Stimulated activated CD4-positive, alpha-beta T cell treated with anti-CD3 and anti-CD28 coated beads, Interleukin-15, amount 100 ng/mL, for 24 hours (primary cell): ENCODE data around the gene LIN7B.

Source experiments
- DNase-seq: peaks from one replicate; pipeline ENCODE4 v3.0.0-alpha.2; 2020

LIN7B gene, protein sequence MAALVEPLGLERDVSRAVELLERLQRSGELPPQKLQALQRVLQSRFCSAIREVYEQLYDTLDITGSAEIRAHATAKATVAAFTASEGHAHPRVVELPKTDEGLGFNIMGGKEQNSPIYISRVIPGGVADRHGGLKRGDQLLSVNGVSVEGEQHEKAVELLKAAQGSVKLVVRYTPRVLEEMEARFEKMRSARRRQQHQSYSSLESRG

DNA sequence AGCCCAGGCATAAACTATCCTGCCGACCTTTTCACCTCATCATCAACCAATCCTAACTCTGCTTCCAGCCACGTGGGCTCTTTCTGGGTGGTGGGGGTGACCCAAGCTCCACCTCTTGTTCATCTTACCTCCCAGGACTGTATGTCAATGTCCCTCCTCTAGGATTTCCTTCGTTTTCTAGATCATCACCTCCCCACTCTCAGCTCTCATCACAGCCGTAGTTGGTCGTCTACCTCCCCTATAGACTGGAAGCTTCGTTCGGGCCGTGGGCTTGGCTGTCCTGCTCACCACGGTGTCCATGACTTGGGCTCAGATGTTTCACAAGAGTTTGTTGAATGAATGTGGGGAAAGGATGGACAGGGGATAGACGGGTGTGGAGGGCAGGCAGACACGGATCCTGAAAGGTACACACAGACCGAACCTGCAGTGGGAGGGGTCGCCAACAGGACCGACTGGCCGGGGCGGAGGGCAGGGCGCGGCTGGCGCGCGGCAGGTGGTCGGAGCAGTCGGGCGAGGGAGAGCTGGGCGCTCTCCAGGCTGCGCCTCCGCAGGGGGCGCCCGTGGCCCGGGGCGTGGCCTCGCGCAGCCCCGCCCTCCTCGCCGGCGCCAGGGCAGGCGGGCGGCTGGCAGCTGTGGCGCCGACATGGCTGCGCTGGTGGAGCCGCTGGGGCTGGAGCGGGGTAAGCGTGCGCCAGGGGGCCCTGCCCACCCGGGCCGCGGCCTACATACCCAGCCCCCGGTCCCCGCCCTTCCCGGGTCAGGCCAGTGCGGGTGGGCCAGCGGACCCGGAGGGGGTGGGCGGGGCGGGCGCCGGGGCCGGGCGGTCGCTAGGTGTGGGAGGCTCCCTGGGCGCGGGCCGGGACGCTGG, at the start of gene LIN7B:
TSS of gene LIN7B (plus strand) at position 609 of the 868 bp plus-strand sequence. CDS start at position 644, 35 bp downstream.
- peak; percentile 77 for DNase-seq

DNA sequence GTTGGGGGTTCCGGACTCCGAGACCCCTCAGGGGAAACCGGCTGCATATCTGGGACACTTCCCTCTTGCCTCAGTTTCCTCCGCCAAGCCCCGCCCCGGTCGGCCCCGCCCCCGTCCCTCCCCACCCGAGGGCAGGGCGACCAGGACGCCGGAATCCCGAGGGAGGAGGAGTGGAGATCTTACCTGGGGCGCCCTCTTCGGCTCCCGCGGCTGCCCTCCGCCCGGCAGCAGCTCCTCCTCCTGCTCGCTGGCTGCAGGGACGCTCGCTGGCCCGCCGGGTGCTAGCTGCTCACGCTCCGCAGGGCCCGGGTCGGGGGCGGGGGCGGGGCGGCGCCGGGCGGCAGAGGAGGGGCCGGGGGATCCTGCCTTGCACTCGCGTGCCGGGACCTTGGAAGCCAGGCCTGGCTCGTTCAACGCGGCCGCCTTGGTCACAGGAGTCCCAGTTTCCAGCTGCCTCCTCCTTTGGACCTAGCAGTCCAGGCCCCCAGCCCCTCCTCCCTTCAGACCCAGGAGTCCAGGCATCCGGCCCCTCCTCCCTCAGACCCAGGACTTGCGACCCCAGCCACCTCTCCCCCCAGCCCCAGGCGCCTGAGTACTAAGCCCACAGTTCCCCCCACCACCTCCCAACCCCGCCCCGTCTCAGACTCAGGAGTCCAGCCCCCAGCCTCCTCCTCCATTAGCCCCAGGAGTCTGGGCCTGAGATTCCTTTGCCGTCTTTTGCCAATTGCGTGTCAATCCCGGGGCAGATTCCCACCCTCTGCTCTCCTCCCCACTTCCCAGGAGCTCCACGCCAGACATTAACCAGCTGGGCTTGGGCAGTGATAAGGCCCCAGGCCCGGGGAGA, 49.2 kb upstream of the LIN7B start, which contains the start of gene NTF4:
TSS of gene NTF4 (minus strand) at position 51 of the 844 bp plus-strand sequence. CDS start 2,821 bp downstream, outside the sequence.
- DNase-seq, result peak; percentile 22

DNA sequence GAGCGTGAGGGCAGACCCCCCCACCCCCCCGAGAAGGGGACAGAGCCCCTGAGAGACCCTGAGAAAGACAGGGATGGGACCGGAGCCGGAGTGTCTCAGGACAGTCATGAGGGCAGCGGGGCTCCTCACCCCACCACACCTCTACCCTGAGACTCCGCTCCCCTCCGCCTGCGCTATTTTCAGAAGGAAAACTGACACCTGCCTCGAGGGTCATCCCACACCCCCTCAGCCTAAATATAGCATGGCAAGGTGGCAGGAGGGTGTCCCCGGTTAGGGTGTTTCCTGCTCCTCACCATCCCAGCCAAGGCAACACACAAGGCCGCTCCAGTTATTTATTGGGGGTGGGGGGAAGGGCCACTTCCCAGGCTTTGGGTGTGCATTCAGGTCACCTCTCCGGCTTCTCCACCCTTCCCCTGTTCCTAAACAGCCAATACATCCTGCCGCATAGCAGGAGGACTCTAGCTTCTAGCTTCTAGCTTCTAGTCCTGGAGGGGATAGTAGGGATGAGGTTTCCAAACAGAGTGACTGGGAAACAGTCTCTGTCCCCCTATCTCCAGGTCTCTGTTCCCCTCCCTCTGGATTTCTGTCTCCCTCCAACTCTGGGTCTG, 48.2 kb upstream of the LIN7B start:
- no peak for DNase-seq

DNA sequence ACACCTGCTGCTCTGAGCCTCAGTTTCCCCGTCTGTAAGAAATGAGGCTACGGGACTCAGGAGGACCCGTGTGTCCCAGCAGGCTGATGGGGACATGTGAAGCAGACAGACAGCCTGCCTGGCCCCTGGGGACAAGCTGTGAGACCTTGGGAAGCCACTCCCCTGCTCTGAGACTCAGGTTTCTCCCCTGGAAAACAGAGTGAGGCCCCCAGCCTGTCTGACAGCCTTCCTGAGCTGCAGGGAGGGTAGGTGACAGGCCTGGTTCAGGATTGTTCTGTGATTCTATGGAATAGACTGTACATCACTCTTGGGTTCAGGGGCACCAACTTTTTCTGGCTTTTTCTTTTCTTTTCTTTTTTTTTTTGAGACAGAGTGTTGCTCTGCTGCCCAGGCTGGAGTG, 46.6 kb upstream of the LIN7B start:
- no peak for DNase-seq

DNA sequence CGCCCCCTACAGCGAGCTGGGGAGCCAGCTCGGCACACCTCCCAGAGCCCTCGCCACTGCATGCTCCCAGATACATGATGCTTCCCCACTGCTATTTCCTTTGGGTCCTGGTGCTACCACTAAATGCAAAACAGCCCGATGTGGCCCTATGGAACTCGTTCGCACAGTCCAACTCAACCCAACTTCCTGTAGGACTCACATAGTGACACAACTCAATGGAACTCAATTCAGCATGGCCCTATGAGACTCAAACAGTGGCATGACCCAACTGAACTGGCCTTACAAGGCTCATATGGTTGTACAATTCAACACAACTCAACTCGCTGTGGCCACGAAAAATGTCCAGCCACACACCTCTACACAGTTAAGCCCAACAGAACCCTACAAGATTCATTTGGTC, 45.1 kb upstream of the LIN7B start:
- no peak for DNase-seq

DNA sequence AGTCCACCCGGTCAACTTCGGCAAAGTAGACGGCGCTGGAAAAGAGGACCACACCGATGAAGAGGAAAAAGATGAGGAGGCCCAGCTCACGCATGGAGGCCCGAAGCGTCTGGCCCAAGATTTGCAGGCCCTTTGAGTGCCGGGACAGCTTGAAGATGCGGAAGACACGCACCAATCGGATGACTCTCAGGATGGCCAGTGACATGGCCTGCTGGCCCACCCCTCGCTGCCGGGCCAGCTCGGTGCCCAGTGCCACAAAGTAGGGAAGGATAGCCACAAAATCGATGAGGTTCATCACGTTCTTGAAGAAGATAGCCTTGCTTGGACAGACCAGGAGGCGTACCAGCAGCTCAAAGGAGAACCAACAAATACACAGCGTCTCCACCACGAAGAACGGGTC, 43.8 kb upstream of the LIN7B start:
- DNase-seq, result no peak

DNA sequence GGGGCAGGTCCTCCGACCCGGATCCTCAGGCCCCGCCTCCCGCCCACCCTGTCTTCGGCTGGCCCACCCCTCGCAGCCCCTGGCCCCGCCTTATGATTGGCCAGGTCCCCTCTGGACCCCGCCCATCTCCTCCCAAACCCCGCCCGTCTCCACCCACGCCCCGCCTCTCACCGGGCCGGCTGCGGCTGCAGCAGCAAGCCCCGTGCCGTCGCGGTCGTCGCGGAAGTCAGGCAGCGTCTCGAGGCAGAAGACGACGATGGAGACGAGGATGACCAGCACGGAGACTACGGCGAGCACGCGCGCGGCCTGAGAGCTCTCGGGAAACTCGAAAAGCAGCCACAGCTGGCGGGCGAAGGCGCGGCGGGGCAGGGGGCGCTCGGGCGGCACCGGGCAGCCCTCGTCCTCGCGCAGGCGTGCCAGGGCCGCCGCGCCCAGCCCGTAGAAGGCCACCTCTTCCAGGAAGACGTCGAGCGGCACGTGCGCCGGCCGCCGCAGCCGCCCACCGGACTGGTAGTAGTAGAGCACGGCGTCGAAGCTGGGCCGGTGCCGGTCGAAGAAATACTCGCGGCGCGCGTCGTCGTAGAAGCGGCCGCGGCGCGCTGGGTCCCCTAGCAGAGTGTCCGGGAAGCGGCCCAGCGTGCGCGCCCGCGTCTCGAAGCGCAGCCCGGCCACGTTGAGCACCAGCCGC, 42.2 kb upstream of the LIN7B start:
- DNase-seq, result peak; percentile 42

DNA sequence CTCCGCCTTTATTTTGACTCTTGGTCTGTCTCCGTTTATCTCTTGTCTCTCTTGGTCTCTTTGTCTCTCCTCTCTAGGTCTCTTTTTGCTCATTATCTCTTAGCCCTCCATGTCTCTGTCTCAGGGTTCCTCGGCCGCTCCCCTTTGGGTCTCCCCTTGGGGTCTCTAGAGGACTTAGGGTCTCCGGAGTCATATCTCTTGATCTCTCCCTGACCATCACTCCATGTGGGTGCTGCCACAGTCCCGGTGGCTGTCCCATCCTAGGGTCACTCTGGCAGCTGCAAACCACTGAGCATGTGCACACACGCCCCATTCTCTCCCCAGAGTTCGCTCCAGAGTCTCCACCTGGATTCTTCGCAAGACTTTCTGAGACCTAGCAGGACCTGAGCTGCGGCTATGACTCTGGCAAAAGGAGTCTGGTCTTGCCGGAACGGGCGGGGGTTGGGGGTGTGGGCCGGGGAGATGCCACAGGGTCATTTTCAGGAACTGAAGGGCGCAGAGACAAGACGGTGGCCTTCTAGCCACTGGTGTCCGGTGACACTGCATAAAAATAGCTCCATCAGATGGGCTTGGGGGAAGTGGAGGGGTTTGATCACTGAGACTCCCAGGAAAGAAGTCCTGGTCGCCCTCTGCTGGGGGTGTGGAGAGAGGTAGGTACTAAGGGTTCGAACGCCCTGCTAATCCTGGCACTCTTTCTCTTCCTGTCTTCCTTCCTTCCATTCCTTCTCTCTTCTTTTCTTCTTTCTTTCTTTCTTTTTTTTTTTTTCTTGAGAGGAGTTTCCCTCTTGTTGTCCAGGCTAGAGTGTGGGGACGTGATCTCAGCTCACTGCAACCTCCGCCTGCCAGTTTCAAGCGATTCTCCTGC, 40.4 kb upstream of the LIN7B start:
- peak; percentile 32 for DNase-seq

DNA sequence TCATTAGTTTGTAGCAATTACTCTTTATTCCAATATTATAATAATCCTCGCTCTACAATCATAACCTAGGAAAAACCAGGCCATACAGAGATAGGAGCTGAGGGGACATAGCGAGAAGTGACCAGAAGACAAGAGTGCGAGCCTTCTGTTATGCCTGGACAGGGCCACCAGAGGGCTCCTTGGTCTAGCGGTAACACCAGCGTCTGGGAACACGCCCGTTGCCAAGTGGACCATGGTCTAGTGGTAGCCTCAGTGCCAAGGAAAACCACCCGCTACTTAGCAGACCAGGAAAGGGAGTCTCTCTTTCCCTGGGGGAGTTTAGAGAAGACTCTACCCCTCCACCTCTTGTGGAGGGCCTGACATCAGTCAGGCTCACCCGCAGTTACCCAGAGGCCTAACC, 39.3 kb upstream of the LIN7B start:
- DNase-seq, result peak; percentile 41

DNA sequence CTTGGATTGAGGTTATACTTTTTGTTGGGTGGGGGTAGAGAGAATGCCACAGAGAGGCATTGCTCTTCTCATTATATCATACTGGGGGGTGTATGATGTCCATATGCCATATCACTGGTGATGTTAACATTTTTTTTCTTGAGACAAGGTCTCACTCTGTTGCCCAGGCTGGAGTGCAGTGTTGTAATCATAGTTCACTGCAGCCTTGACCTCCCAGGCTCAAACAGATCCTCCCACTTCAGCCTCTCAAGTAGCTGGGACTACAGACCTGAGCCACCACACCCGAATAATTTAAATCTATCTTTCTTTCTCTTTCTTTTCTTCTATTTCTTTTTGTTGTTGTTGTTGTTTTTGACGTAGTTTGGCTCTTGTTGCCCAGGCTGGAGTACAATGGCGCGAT, 33.8 kb upstream of the LIN7B start:
- DNase-seq, result no peak

DNA sequence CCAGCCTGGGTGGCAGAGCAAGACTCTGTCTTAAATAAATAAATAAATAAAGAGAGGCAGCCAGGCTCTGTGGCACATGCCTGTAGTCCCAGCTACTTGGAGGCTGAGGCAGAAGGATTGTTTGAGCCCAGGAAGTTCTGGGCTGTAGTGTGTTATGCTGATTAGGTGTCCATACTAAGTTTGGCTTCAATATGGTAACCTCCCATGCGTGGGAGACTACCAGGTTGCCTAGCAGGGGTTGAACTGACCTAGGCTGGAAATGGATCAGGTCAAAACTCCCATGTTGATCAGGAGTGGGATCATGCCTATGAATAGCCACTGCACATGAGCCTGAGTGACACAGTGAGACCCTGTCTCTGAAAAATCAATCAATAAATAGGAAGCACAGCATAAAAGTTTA, 32.9 kb upstream of the LIN7B start:
- DNase-seq, result no peak

DNA sequence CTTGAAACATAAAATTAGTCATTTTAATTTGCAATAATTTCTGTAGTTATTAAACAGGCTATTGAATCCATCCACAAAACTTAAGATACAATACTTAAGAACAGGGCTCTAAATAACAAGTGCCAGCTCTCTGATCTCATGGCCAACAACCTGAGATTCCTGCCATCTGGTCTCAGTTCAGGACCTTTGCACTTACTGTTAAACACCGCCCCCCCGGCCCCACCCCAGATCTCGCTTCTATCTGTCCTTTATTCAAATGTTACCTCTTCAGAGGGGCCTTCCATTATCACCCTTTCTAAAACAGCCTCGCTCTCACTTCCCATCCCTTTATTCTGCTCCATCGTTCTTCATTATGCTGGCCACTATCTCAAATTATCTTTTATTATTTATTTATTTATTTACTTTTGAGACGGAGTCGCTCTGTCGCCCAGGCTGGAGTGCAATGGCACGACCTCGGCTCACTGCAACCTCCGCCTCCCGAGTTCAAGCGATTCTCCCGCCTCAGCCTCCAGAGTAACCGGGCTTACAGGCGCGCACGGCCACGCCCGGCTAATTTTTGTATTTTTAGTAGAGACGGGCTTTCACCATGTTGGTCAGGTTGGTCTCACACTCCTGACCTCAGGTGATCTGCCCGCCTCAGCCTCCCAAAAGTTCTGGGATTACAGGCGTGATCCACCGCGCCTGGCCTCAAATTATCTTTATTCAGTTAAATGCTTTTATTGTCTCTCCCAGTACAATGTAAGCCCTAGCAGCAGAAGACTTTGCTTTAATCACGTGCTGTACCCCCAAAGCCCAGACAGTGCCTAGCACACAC, 29.8 kb upstream of the LIN7B start:
- DNase-seq, result no peak

DNA sequence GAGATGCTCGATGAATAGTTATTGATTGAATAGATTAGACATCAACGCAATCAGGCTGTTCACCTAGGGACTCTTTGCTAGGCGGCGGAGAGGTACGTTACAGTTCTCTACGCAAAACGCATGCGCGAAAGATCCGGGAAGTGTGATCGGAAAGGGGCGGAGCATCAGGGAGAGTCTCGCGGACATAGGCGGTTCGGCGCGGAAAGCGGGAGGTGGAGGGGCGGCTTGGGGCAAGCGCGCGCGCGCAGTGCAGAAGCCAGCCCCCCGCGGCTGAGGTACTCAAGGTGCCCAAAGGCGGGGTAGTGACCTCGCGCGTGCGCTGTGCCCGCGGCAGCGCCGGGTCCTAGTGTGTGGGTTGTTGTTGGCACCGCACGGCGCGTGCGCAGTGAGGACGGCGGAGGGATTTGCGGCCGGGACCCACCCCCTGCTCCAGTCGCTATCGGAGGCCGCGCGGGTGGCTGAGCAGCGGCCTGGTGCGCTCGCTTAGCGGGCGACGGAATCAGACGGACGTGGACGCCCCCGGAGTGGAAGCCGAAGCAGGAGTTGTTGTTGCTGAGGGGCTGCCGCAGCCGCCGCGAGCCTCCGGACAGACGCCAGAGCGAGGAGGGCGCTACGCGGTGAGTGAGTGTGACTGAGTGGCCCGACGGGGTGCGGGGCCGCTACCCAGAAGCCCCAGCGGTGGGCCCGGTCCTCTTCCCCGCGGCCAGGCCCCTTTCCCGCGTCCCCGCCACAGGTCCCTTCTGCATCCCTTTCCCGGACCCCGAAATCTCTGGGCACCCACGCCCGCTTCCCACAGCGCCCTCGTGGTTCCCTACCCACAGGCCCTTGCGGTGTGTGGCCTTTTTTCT, 28.9 kb upstream of the LIN7B start, which contains the start of gene SNRNP70:
TSS of gene SNRNP70 (plus strand) at position 432 of the 848 bp plus-strand sequence. CDS start 964 bp downstream, outside the sequence.
- peak; percentile 99 for DNase-seq

DNA sequence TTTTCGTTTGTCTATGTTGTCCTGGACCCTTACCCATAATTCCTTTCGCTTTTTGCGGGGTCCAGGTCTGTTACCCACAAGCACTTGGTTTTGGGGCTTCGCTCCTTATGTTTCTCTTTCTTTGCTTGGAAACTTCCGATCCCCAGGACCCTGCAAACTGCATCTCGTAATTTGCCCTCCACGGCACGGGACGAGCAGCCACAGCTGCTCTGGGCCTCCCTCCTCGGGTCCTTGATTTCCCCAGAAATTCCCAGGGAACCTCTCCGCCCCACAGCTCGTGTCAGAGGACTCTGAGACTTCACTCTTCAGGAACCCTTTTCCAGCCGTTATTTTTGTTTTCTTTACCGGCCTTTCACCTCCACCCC, 28.3 kb upstream of the LIN7B start:
- DNase-seq, result no peak

DNA sequence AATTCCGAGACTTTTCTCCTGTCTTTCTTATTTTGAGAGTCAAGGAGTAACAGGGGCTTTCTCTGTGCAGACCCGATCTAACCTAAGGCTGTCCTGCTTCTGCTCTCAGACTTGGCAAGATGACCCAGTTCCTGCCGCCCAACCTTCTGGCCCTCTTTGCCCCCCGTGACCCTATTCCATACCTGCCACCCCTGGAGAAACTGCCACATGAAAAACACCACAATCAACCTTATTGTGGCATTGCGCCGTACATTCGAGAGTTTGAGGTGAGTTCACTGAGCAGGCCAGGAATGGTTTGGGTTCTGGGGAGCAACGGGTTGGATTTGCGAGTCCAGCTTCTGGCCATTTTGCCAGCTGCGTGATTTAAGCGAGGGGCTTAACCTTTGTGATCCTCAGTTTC, 27.9 kb upstream of the LIN7B start:
- no peak for DNase-seq

DNA sequence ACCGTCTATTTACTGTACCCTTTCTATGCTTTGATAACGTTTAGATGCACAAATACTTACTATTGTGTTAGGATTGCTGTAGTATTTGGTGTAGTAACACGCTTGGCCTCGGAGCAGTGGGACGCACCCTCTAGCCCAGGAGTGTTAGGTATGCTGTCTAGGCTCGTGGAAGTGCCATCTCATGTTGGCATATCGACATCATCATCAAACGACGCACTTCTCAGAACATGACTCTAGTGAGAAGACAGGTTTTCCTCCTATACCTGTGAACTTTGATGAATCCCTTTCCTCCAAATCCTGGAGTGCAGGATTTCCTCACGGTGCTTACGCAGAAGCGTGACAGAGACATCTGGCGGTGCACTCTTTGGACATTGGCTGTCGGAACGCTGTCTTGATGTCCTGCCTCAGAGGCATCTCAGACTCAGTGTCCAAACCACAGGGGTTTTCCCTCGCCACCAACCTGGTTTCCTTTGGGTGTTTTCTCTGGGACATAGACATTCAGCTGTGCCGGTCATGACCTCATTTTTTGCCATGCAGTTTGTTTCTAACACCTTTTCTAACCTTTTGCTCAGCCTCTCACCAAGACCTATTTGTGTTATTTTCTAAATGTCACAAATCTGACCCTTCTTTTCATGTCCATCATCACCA, 22.7 kb upstream of the LIN7B start:
- DNase-seq, result no peak

DNA sequence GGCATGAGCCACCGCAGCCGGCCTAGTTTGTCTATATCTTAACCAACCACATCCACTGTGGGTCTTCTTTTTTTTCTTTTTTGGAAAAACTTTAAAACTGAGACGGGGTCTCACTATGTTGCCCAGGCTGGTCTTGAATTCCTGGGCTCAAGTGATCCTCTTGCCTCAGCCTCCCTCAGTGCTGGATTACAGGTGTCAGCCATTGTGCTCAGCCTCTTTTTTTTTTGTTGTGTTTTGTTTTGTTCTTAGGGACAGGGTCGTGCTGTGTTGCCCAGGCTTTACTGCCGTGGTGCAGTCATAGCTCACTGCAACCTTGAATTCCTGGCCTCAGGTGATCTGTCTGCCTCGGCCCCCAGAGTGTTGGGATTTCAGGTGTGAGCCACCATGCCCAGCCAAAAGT, 21.5 kb upstream of the LIN7B start:
- no peak for DNase-seq
